Activated gamma-delta T cell treated with anti-CD3 and anti-CD28 coated beads, Interleukin-2, amount 50 U/mL, for 16 hours (primary cell): ENCODE data around the gene C10orf90.
"Not testable (repeated sequence)": the region's sequence is repeated elsewhere in the genome, so short reads cannot be mapped to it uniquely, and the experiment has no call there.

Experiments
- DNase-seq: peaks from one replicate; pipeline ENCODE4 v3.0.0-alpha.2; 2020; ENCODE audit warnings: low read depth

The C10orf90 gene

GRCh38 chr10:126391192-126391885 is 279.2 kb downstream of the C10orf90 start:
- no peak for DNase-seq

- DNase-seq = no peak
Measured at GRCh38 chr10:126390324-126390723, 280.2 kb downstream of the C10orf90 start.

- DNase-seq = no peak
Measured at GRCh38 chr10:126387931-126388911, 282.3 kb downstream of the C10orf90 start, which contains the start of gene ADAM12. Gene ADAM12 (minus strand): TSS chr10:126388477. CDS start chr10:126388145, 332 bp downstream.

- DNase-seq = no peak
Measured at GRCh38 chr10:126387041-126387921, 283.2 kb downstream of the C10orf90 start.

- DNase-seq = no peak
Measured at GRCh38 chr10:126384269-126384873, 286.1 kb downstream of the C10orf90 start.

GRCh38 chr10:126380352-126381076 is 290.0 kb downstream of the C10orf90 start:
- DNase-seq = no peak

- not testable (repeated sequence) for DNase-seq
Measured at GRCh38 chr10:126379166-126379565, 291.3 kb downstream of the C10orf90 start.

GRCh38 chr10:126376956-126377355 is 293.5 kb downstream of the C10orf90 start:
- DNase-seq = no peak

GRCh38 chr10:126375926-126376554 is 294.5 kb downstream of the C10orf90 start:
- DNase-seq = no peak

- DNase-seq = no peak
Measured at GRCh38 chr10:126375299-126375698, 295.2 kb downstream of the C10orf90 start.
